ENCODE measurements around the gene ANP32E. TPM values are rescaled to one million over a fixed set of nuclear protein-coding genes. Genes with fewer than 3 reads are reported as not detected.

ANP32E gene
- total RNA-seq, 4 donors from 2014 or later = 12.3 to 14.2 (median 13.2) TPM

- WGBS, 2 donors = 15 to 23% methylated on average over 11 of the region's 11 CpGs
- DNase-seq (ENCODE audit: low spot score in 2 of 2) = no peak
- H3K4me3 ChIP-seq (ENCODE audit: low read depth, poor library complexity, severe bottlenecking) = no peak overlapping the region
- no peak for TF ChIP-seq POLR2A (IDR thresholded peaks at IDR 0.05)
- intact Hi-C loops (cut with DNase I; ENCODE audit: low total_unique reads) = no loop called here
Observed at GRCh38 chr1:150259758-150260669, 24.1 kb upstream of the ANP32E start.

DNA sequence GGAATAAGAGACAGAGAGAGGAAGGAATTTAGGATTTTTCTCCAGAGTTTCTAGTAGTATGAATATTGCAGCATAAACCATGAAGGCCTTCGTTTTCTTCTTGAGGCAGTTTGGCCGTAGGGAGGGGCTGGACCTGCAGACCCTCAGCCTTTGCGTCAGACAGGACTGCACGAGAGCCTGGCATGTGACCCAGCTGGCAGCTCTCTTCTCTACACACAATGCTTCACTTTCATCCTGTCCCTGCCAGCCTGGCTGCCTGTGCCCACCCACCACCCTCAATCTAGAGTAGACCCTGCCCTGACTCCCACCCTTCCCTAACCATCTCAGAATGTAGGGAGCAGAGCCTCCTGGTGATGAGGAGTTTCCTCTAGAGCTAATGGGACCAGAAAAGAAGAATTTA lies 23.3 kb upstream of the ANP32E start:
- H3K4me3 ChIP-seq (ENCODE audit: low read depth, poor library complexity, severe bottlenecking) = no peak overlapping the region
- 44% methylated on average over 4 of the region's 4 CpGs for WGBS, 2 donors
- intact Hi-C loops (cut with DNase I; ENCODE audit: low total_unique reads) = no loop called here
- TF ChIP-seq POLR2A (IDR thresholded peaks at IDR 0.05) (no peak), CTCF (IDR thresholded peaks at IDR 0.05) (no peak)
- no peak for DNase-seq (ENCODE audit: low spot score in 2 of 2)

- no peak for TF ChIP-seq CTCF (IDR thresholded peaks at IDR 0.05)
- no peak for TF ChIP-seq POLR2A (IDR thresholded peaks at IDR 0.05)
- DNase-seq (ENCODE audit: low spot score in 2 of 2) = no peak
- H3K4me3 ChIP-seq (ENCODE audit: low read depth, poor library complexity, severe bottlenecking) = no peak within 1 kb of the TSS
- intact Hi-C loops (cut with DNase I; ENCODE audit: low total_unique reads) = no loop called here
- 56% methylated on average over 13 of the region's 13 CpGs for WGBS, 2 donors
Observed at GRCh38 chr1:150257624-150258585, 22.0 kb upstream of the ANP32E start, which contains the start of gene CA14. Gene CA14 (plus strand): TSS chr1:150257774. CDS start chr1:150258129, 355 bp downstream.

GRCh38 chr1:150256554-150257341 lies 20.8 kb upstream of the ANP32E start:
- DNase-seq (ENCODE audit: low spot score in 2 of 2) = no peak
- 23 to 36% methylated on average over 14 of the region's 14 CpGs for WGBS, 2 donors
- TF ChIP-seq POLR2A (IDR thresholded peaks at IDR 0.05) (no peak), CTCF (IDR thresholded peaks at IDR 0.05) (no peak)
- H3K4me3 ChIP-seq (ENCODE audit: low read depth, poor library complexity, severe bottlenecking) = no peak overlapping the region
- intact Hi-C loops (cut with DNase I; ENCODE audit: low total_unique reads) = no loop called here

DNA sequence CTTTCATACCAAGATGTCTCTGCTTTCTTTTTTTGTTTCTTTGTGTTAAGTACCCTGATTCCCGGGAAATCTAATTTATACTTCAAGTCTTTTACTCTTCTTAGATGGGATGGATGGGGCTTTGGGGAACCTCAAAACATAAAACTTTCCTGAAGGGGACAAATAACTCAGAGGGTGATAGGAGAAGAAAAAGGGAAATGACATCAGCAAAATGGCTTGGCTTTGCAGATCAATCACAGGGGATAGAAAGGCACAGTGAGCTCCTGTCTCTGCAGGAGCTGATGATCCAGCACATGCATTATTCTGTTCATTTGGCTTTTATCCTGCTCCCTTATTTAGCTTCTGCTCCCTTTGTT lies 20.3 kb upstream of the ANP32E start:
- no peak for DNase-seq (ENCODE audit: low spot score in 2 of 2)
- no peak overlapping the region for H3K4me3 ChIP-seq (ENCODE audit: low read depth, poor library complexity, severe bottlenecking)

More for the DNA sequence above, 20.3 kb upstream of the ANP32E start:
- TF ChIP-seq POLR2A (IDR thresholded peaks at IDR 0.05) = no peak
- TF ChIP-seq CTCF (IDR thresholded peaks at IDR 0.05) = no peak
- intact Hi-C loops (cut with DNase I; ENCODE audit: low total_unique reads) = no loop called here
- WGBS, 2 donors = 0% methylated on average over 1 of the region's 1 CpG

Data from lower leg skin (tissue), 4 donors.